Heart left ventricle (tissue), 13 donors: ENCODE results near the gene TRIM67.

ENCODE experiments used
- POLR2A ChIP-seq, 2 donors: fragments of 450-650 bp; IDR thresholded peaks; one replicate each; pipeline ENCODE4 v1.6.1; 2017; ENCODE audit warnings: antibody characterized with exemption in 2 of 2, mild to moderate bottlenecking in 2 of 2, moderate library complexity in 2 of 2
- TF ChIP-seq, protein P1 (sequence below), 12 donors: fragments of 200-600 bp; sonication (generic) in 4 of 12; IDR thresholded peaks; one replicate each; pipeline versions ENCODE4 v1.5.0 to v1.8.0; 2018 to 2022; ENCODE audit warnings: antibody characterized with exemption in 12 of 12, mild to moderate bottlenecking in 5 of 12
- donor health status: ischemic (EF 13 %, LVEDD 7.1; RV severe dilation, severe dysfunction).
- donor health status: DM: no; HTN: yes; CAD: no.
- donor health status: DM: no; HTN: no; CAD: no.
- donor health status: ischemic (EF 25% LVEDD 6.9; RV normal size, moderate dysfunction).
- donor health status: ischemic (EF 25% LVEDD 5.7; RV mildly dilated, moderate dysfunction).
- donor health status: ischemic (EF 35%, LVEDD 5.7; RV mildly dilated, moderate dysfunction).
- donor health status: nonischemic (EF 11% LVEDD 7.7; RV severe dilation, severe dysfunction).
- donor health status: DM: yes; HTN: yes; CAD: no.
- donor health status: PGD.
- donor health status: ischemic (EF 29% LVEDD 5.4; RV normal size, mild dysfunction).
- donor health status: nonischemic (EF 23%, LVEDD 6.1; RV moderate dilation, normal function).

DNA sequence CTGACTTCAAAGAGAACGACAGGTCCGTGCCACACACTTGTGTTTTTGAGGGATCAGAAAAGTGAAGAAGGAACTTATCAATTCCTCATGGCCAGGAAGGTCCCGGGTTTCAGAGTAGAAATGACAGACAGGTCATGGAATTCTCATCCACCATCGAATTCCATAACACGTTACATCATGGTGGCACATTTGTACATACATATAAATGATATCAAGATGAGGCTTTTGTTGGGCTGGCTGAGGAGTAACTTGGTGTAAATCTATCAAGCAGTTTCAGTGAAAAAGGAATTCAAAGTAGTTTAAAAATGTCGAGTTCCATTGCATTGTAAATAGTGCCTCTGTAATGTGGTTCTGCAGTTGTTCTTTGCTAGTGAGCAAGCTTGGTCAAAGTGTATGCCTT lies 56.2 kb downstream of the TRIM67 start:
- no peak for TF ChIP-seq POLR2A (IDR thresholded peaks at IDR 0.05)
- TF ChIP-seq, protein P1, sequence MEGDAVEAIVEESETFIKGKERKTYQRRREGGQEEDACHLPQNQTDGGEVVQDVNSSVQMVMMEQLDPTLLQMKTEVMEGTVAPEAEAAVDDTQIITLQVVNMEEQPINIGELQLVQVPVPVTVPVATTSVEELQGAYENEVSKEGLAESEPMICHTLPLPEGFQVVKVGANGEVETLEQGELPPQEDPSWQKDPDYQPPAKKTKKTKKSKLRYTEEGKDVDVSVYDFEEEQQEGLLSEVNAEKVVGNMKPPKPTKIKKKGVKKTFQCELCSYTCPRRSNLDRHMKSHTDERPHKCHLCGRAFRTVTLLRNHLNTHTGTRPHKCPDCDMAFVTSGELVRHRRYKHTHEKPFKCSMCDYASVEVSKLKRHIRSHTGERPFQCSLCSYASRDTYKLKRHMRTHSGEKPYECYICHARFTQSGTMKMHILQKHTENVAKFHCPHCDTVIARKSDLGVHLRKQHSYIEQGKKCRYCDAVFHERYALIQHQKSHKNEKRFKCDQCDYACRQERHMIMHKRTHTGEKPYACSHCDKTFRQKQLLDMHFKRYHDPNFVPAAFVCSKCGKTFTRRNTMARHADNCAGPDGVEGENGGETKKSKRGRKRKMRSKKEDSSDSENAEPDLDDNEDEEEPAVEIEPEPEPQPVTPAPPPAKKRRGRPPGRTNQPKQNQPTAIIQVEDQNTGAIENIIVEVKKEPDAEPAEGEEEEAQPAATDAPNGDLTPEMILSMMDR (IDR thresholded peaks at IDR 0.05), result no peak
